WI38 (cell line): Measurements from ENCODE around the gene MDK.
A peak's percentile ranks its signal among the peaks of the same experiment; 100 is the strongest.

ENCODE experiments used
- H3K4me3 ChIP-seq: 2 replicates; pipeline ENCODE4 v1.5.1; 2011; ENCODE audit warnings: low read depth, mild to moderate bottlenecking, control low read depth, low read length
- TF ChIP-seq, protein P1 (sequence below): IDR thresholded peaks from 2 replicates; pipeline ENCODE4 v1.5.1; 2012; ENCODE audit warnings: low read depth, mild to moderate bottlenecking, control low read depth, low read length

MDK gene

DNA sequence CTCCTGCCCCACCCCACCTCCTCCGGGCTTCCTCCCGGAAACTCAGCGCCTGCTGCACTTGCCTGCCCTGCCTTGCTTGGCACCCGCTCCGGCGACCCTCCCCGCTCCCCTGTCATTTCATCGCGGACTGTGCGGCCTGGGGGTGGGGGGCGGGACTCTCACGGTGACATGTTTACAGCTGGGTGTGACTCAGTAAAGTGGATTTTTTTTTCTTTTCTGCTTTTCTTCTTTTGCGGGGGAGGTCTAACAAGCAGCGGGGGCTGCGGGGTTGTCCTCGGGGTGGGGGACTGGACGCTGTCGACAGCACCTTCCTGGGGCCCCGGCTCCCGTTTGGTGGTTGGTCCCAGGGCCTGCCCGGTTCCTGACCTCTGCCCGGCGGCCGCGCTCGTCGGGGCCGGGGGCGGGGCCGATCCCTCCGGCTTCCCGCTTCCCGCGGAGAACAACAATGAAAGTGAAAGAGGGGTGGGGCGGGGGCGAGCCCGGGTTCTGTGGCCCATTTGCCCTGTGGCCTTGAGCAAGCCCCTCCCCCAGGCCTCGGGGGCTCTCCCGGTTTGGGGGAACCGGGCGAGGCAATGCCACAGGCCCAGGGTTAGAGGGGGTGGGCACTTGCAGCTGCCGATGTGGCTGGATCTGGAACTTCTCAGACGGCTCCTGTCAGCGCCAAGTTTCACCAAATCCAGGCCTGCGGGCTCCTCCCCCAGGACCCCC is 975 bp upstream of the MDK start:
- TF ChIP-seq, protein P1, sequence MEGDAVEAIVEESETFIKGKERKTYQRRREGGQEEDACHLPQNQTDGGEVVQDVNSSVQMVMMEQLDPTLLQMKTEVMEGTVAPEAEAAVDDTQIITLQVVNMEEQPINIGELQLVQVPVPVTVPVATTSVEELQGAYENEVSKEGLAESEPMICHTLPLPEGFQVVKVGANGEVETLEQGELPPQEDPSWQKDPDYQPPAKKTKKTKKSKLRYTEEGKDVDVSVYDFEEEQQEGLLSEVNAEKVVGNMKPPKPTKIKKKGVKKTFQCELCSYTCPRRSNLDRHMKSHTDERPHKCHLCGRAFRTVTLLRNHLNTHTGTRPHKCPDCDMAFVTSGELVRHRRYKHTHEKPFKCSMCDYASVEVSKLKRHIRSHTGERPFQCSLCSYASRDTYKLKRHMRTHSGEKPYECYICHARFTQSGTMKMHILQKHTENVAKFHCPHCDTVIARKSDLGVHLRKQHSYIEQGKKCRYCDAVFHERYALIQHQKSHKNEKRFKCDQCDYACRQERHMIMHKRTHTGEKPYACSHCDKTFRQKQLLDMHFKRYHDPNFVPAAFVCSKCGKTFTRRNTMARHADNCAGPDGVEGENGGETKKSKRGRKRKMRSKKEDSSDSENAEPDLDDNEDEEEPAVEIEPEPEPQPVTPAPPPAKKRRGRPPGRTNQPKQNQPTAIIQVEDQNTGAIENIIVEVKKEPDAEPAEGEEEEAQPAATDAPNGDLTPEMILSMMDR = no peak
- peak overlapping the region; percentile 56 for H3K4me3 ChIP-seq

DNA sequence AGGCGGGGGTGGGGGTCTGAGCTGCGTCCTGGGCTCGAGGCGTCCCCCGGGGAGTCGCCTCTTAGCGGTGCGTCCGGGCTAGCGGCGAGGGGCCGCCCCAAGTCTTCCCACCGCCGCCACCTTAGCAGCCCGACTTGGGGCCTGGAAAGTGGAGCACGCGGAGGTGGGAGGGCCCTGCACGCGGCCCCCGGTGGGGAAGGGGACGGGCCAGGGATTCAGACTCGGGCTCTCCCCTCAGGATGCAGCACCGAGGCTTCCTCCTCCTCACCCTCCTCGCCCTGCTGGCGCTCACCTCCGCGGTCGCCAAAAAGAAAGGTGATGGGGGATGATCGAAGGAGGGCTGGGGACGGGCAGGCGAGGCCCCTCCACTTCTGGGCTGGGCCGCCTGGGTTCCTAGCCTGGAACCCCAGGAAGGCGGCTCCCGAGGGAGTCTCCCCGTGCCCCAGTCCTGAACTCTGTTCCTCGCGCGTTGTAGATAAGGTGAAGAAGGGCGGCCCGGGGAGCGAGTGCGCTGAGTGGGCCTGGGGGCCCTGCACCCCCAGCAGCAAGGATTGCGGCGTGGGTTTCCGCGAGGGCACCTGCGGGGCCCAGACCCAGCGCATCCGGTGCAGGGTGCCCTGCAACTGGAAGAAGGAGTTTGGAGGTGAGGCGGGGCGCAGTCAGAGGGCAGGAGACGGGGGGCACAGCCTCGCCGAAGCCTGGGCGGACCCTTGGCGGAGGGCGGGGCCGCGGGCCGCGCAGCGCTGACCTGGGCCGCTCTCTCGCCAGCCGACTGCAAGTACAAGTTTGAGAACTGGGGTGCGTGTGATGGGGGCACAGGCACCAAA is 563 bp downstream of the MDK start:
- TF ChIP-seq, protein P1 = no peak
- peak overlapping the region; percentile 64 for H3K4me3 ChIP-seq

DNA sequence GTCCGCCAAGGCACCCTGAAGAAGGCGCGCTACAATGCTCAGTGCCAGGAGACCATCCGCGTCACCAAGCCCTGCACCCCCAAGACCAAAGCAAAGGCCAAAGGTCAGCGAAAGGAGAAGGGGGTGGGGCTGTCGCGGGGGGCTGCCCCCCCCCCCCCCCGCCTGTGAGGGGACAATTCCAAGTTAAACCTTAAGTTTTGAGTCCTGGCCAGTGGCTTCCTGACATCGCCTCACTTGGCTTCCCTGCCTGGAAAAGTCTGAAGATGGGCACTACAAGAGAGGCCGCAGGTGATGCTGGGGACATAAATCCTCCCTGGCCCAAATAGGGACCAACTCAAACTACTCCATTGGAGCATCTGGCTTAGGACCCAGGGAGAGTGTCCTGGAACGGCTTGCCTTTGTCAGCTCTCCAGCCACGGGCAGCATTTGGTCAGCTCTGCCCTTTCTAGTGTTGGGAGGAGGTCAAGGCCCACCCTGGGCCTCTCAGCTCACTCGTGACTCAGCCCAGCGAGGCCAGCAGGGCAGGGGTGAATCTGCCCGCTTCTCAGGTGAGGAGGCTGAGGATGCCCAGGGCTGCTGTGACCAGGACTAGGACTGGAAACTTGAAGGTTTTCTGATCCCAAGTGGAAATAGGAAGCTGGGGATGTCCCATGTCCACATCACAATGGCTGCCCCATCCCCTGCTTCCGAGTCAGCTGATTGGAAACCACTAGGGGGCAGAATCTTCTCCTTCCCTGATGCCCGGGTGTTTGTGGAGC is 1.4 kb downstream of the MDK start:
- peak overlapping the region; percentile 64 for H3K4me3 ChIP-seq
- TF ChIP-seq, protein P1 = peak; percentile 61

DNA sequence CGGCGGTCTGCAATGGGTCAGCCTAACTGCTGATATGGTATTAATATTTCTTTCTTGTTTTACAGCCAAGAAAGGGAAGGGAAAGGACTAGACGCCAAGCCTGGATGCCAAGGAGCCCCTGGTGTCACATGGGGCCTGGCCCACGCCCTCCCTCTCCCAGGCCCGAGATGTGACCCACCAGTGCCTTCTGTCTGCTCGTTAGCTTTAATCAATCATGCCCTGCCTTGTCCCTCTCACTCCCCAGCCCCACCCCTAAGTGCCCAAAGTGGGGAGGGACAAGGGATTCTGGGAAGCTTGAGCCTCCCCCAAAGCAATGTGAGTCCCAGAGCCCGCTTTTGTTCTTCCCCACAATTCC is 1.9 kb downstream of the MDK start:
- TF ChIP-seq, protein P1 = no peak
- H3K4me3 ChIP-seq = no peak overlapping the region

DNA sequence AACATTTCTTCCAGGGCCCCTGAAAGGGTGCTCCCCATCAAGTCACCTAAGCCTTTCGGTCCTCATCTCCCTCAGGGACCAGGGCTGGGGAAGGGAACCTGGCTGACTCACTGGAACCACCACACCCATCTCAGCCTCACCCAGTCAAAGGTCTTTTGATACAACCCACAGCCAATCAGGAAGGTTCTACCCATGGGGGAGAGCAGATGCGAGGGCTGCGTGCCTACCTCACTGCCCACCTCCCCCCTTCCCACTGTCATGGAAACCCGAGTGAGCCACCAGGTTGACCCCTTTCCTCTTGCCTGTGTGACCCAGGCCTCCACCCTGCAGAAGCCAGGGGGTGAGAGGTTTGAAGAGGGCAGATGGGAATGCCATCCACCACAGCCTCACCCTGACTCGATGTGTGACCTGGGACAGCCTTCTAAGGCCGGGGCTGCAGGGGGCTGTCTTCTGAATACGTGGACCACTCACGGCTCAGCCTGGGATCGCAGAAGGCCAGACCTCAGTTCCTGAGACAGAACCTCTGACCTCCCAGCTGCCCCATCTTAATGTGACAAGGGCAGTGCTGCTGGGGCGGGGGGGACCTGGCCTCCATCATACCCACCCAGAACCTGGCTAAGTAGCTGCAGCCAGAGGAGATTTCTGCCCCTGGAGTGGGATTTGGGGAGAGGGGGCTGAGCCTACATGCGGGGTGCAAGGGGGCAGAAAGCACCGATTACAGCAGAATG is 2.7 kb downstream of the MDK start:
- TF ChIP-seq, protein P1 = no peak
- H3K4me3 ChIP-seq = no peak overlapping the region

DNA sequence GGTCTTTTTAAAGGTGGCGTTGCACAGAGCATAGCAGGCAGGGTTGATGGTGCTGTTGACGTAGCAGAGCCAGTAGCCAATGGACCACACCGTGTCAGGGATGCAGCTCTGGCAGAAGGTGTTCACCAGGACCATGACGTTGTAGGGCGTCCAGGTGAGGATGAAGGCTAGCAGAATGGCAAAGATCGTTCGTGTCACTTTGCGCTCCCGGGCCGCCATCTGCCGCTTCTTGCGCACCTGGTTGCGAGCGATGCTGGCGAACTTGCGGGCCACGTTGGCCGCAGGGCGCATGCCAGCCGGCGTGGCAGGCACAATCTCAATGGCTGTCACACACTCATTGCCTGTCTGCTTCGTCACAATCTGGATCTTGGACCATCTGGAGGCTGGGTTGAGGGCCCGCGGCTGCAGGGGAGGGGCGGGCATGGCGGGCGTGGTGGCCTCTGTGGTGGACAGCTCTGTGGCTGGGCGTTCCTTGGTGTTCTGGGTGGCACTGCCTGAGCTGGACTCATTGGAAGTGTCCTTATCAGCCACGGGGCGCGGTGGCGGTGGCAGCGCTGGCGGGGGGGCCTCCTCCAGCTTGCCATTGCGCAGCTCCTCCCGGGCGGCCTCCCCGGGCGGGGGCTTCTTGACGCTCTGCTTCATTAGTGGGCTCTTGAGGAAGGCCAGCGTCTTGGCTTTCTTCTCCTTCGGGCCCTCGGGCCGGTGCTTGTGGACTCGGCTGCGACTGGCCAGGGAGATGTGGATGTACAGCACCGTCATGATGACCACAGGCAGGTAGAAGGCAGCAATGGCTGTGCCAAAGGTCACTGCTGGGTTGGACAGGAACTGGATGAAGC is 3.9 kb downstream of the MDK start:
- H3K4me3 ChIP-seq = no peak overlapping the region
- TF ChIP-seq, protein P1 = no peak
